HUES48 (cell line): ENCODE measurements around the gene SLC30A1.

Source experiments
- H3K27ac ChIP-seq: one replicate; pipeline ENCODE4 v1.7.0; 2013; ENCODE audit warnings: low read depth, low read length, inconsistent platforms
- H3K27me3 ChIP-seq: 2 replicates; pipeline ENCODE4 v1.6.1; 2013; ENCODE audit warnings: mild to moderate bottlenecking, low read length; ENCODE audit not compliant: control insufficient read depth, insufficient read depth
- H3K36me3 ChIP-seq: 2 replicates; pipeline ENCODE4 v1.6.1; 2013; ENCODE audit warnings: low read length; ENCODE audit not compliant: control insufficient read depth, insufficient read depth
- H3K4me1 ChIP-seq: 2 replicates; pipeline ENCODE4 v1.6.1; 2013; ENCODE audit warnings: mild to moderate bottlenecking, low read length; ENCODE audit not compliant: control insufficient read depth, insufficient read depth
- H3K4me3 ChIP-seq: 2 replicates; pipeline ENCODE4 v1.5.1; 2013; ENCODE audit warnings: mild to moderate bottlenecking, low read depth, low read length
- H3K9ac ChIP-seq: 2 replicates; pipeline ENCODE4 v1.6.1; 2013; ENCODE audit warnings: mild to moderate bottlenecking, low read depth, low read length, moderate library complexity
- H3K9me3 ChIP-seq: 2 replicates; pipeline ENCODE4 v1.6.1; 2013; ENCODE audit warnings: low read length; ENCODE audit not compliant: control insufficient read depth, insufficient read depth

Gene SLC30A1

DNA sequence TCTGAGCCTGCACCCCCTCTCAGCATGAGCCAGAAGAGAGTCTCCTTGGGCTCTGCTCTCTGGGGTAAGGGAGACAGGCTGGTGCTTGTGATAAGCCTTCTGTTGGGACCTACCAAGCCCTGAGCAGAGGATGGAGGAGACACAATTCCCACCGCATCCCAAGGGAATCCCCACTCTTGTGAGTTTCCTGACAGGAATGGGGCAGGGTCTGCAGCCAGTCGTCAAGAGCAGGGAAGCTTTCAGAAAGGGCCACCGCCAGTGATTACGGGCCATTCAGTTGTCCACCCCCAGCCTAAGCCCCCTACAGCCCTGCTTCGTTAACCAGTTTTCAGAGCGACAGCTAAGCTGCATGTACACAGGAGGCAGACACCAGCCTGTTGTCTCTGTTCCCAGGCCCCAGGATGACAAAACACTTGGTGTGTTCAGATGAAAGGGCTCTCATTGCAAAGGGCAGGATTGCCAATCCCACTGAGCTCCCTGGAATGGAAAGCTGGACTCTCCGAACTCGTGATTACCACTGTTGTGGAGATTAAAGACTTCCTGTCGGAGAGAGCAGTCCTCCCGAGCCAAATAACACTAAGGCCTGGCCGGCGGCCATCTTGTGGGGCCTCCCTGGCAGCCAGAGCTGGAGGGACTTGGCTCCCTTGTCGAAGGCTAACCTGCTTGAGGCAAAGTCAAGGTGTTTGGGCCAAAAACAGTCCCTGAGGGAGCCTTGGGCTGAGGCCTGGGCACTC, 37.4 kb upstream of the SLC30A1 start:
- no peak overlapping the region for H3K4me3 ChIP-seq
- no peaks in the 10 kb centered on the region for H3K9me3 ChIP-seq
- H3K27me3 ChIP-seq = no peaks in the 10 kb centered on the region
- no peak overlapping the region for H3K9ac ChIP-seq
- no peaks in the 10 kb centered on the region for H3K4me1 ChIP-seq
- H3K36me3 ChIP-seq = no peaks in the 10 kb centered on the region
- no peak overlapping the region for H3K27ac ChIP-seq

DNA sequence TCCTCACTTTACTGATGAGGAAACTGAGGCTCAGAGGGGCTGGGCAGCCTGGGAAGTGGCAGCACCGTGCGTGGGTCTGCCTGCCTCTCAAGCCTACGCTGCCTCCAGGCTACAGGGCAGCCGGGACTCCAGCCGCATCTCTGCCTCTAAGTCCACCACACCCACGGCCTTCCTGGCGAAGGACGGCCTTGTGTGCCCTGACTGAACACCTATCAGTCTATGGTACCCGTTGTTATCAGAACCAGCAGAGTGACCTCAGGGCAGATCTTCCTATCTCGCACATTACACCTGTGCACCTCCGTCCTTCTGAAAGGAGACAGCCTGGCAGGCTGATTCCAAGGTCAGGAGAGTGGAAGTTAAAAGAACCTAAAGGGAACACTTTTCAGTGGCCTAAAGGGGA, 35.7 kb upstream of the SLC30A1 start:
- no peaks in the 10 kb centered on the region for H3K9me3 ChIP-seq
- no peaks in the 10 kb centered on the region for H3K4me1 ChIP-seq
- H3K9ac ChIP-seq = no peak overlapping the region
- no peaks in the 10 kb centered on the region for H3K27me3 ChIP-seq
- H3K36me3 ChIP-seq = no peaks in the 10 kb centered on the region
- H3K27ac ChIP-seq = no peak overlapping the region
- no peak overlapping the region for H3K4me3 ChIP-seq

DNA sequence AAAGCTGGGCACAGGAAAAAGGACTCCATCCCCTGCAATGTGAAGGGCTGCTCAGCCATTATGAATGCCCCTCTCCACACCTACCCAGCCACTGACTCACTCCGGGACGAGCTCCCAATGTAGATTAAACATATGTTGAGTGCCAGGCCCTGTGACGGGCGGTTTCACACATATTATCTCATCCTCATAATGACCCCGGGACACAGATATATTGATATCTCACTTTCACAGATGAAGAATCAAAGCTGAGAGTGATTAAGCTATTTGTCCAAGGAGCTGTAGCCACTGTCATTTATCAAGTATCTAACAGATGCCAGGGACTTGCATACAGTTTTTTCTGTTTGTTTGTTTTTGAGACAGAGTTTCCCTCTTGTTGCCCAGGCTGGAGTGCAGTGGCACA, 35.0 kb upstream of the SLC30A1 start:
- H3K4me3 ChIP-seq = no peak overlapping the region
- H3K36me3 ChIP-seq = no peaks in the 10 kb centered on the region
- no peak overlapping the region for H3K27ac ChIP-seq
- no peaks in the 10 kb centered on the region for H3K4me1 ChIP-seq
- H3K9ac ChIP-seq = no peak overlapping the region
- H3K27me3 ChIP-seq = no peaks in the 10 kb centered on the region
- no peaks in the 10 kb centered on the region for H3K9me3 ChIP-seq

DNA sequence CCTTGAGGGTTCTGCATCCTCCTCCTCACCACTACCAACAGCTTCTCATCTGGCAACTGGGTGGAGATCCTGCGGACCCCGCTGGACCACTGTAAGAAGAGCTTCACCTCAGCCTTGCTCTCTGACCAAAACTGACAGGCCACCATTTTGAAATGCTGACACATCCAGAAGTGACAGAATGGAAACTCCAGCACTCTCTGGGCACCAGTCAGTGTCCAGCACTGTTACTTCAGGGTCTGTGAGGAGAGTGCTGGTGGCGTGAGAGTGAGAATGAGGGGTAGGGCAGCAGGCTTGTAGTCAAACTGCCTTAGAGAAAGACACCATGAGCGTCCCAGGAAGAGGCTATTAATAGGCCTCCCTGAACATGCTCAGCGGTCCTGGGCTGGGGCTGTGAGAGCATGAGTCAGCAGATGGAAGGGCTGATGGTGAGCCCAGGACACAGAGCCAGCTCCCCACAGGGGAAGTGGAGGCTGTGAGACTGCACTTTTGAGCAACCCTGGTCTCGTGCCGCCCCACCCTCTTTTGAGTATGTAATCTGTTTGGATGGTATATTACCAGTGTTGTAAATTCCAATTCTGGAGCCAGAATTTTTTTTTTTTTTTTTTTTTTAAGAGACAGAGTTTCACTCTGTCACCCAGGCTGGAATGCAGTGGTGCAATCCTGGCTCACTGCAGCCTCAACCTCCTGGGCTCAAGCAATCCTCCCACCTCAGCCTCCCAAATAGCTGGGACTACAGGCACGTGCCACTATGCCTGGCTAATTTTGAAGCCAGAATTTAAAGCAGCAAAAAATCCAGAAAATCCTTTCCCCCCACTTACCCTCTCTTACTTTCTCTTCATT, 34.4 kb upstream of the SLC30A1 start:
- no peak overlapping the region for H3K4me3 ChIP-seq
- H3K9me3 ChIP-seq = no peaks in the 10 kb centered on the region
- H3K9ac ChIP-seq = no peak overlapping the region
- H3K27ac ChIP-seq = no peak overlapping the region
- no peaks in the 10 kb centered on the region for H3K27me3 ChIP-seq
- H3K4me1 ChIP-seq = no peaks in the 10 kb centered on the region
- no peaks in the 10 kb centered on the region for H3K36me3 ChIP-seq

DNA sequence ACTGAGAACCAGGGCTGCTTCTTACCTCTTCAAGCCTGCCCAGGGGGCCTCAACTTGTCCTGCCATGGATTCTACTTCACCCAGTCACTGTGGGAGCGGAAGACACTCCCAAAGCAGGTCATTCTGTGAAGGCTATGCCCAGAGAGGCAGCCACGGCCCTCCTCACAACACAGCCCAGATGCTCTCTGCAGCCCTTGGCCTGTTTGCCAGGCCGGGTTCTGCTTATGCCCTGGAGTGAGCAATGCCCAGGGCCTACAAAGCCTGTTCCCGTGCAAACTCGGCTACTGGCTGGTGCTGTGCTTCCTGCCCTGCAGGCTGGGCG, 33.8 kb upstream of the SLC30A1 start:
- Histone ChIP-seq H3K27me3 (no peaks in the 10 kb centered on the region), H3K9ac (no peak overlapping the region), H3K4me1 (no peaks in the 10 kb centered on the region), H3K9me3 (no peaks in the 10 kb centered on the region), H3K4me3 (no peak overlapping the region), H3K36me3 (no peaks in the 10 kb centered on the region), H3K27ac (no peak overlapping the region)

DNA sequence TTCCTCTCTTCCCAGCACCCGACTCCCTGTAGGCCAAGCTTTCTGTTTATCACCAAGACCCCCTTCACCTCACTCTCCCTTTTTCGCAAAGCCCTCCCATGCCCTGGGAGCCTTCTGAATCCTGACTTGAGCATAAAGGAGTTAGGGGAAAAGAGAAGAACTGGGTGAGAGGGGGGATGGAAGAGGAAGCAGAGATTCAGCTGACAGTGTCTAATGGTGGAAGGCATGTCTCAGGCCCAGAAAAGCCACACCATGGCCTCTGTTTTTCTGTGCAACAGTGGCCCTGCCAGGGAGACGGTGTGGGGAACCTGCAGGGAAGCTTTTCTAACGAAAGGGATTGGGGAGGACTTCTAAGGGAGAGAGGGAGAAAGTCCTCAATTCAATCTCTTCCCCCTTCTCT, 32.9 kb upstream of the SLC30A1 start:
- H3K36me3 ChIP-seq = no peaks in the 10 kb centered on the region
- no peak overlapping the region for H3K9ac ChIP-seq
- H3K4me1 ChIP-seq = no peaks in the 10 kb centered on the region
- no peaks in the 10 kb centered on the region for H3K9me3 ChIP-seq
- H3K27me3 ChIP-seq = no peaks in the 10 kb centered on the region
- H3K4me3 ChIP-seq = no peak overlapping the region
- H3K27ac ChIP-seq = no peak overlapping the region

DNA sequence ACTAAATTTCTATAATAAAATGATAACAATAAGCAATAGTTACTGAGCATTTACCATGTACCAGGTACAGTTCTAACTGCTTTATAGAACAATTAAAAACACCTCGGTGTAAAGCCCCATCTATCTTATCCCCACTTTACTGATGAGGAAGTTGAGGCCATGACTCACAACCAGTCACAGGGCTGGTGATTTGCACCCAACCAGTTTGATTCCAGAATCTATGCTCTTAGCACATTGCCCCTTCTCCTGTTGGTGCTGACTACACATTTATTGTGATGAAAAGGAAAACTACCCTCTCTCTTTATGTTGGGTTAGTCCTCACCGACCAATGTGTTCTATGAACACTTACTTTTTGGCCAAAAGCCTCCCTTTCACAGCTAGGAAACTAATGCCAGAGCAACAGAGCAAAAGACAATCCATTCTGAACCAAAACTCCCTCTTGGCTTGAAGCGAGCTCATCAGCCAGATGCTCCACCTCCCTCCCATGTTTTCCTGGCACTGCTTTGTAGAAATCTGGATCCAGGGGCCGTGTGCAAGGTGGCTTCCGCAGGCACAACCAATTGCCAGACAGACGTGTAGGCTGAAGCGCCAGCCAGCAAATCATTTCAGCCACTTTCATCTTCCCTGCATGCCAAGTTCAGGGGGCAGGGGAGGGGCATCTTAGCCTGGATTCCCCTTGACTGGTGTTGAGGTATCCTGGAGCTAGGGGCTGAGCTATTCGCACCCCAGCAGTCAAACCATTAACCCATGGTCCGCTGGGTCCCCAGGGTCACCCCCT, 32.0 kb upstream of the SLC30A1 start:
- Histone ChIP-seq H3K9me3 (no peaks in the 10 kb centered on the region), H3K36me3 (no peaks in the 10 kb centered on the region), H3K9ac (no peak overlapping the region), H3K27me3 (no peaks in the 10 kb centered on the region), H3K4me3 (no peak overlapping the region), H3K27ac (no peak overlapping the region), H3K4me1 (no peaks in the 10 kb centered on the region)

DNA sequence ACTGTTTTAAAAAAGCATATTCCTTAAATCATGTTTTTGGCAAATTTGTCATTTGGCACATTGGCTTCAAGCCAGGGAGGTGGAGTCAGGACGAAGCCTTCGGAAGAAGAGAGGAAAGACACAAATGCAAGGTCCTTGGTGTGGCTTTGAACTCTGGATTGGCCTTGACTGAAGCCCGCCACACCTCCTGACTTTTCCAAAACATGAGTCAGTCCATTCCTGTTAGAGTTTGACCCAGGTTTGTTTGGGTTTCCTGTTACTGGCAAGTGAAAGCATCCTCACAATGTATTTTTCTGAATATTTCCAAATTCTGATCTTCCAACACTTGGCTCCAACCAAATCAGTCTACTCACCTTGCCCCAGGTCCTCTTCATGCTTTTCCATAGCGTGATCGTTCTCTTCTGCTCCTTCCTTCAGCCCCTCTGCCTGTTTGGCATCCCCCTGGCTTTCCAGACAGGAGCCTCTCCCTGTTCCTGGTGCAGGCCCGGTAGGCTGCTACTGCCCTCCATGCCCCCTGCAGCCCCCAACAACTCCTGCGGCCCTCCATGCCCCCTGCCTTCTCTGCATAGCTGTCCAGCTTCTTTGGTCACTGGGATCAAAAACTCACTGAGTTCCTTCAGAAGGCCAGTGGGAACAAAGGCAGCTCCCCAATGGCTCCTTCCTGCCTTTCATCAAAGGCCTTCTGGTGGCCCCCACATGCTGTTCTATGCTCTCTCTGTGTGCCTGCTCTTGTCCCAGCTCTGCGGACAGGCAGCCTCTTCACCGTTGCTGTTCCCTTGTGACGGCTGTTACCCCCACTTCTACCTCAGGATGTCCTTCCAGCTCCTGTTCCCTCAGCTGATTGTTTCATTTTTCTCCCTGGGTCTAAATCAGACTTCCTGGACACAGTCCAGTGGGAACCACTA, 30.4 kb upstream of the SLC30A1 start:
- Histone ChIP-seq H3K27ac (no peak overlapping the region), H3K9ac (no peak overlapping the region), H3K27me3 (no peaks in the 10 kb centered on the region), H3K4me1 (no peaks in the 10 kb centered on the region), H3K36me3 (no peaks in the 10 kb centered on the region), H3K4me3 (no peak overlapping the region), H3K9me3 (no peaks in the 10 kb centered on the region)

DNA sequence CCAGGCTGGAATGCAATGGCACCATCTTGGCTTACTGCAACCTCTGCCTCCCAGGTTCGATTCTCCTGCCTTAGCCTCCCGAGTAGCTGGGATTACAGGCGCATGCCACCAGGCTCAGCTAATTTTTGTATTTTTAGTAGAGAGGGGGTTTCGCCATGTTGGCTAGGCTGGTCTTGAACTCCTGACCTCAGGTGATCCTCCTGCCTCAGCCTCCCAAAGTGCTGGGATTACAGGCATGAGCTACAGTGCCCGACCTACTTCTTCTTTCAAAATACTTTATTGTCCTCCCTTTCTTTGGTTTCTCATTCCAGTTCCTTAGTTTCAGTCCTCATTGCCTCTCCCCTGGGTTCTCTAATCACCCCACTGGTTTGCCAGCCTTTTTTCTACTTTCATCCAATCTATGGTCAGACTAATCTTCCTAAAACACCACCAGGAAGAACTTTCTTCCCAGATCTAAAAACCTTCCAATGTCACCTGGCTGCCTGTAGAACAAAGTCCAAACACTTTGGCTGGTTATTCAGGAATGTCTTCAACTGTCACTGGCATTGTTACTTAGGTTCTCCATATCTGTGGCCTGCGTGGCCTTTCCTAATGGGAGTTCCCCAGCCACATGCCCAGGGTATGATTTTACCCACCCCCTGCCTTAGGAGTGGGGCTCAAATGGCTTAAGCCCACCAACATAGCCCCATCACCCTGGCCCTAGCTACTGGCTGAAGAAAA, 29.0 kb upstream of the SLC30A1 start:
- H3K4me1 ChIP-seq = no peaks in the 10 kb centered on the region
- H3K9ac ChIP-seq = no peak overlapping the region
- H3K27ac ChIP-seq = no peak overlapping the region
- H3K4me3 ChIP-seq = no peak overlapping the region
- no peaks in the 10 kb centered on the region for H3K9me3 ChIP-seq
- H3K27me3 ChIP-seq = no peaks in the 10 kb centered on the region
- no peaks in the 10 kb centered on the region for H3K36me3 ChIP-seq
